ENCODE results near the gene CDH4. TPM values are rescaled to one million over a fixed set of nuclear protein-coding genes. Genes with fewer than 3 reads are reported as not detected.

The CDH4 gene
- total RNA-seq, 4 donors from 2014 or later: under 0.01 to 0.56 (median 0.19) TPM; not detected in 1

DNA sequence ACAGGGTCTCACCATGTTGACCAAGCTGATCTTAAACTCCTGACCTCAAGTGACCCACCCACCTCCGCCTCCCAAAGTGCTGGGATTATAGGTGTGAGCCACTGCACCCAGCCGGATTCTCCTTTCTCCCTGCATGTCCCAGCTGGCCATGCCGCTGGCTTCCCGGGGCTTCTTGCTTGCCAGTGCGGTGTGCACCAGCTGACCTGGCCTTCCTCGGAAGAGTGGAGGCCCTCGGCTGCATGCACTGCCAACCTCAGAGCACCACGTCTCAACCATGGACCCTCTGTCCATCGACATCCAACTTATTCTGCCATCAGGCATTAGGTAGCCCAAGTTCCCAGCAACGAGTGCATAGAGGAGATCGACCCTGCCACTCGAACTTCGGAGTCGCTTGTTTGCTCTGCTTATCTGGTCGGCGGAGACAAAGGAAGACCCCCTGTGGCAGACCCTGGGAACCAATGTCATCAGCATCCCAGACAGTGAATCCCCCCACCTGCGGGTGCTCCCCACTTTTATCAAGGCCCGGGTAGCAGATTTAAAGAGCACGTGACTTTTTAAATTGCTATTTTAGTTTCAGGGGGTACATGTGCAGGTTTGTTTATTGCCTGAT is 307.8 kb downstream of the CDH4 start:
- no peak for ATAC-seq (ENCODE audit: low FRiP score)
- no peak for TF ChIP-seq CTCF (IDR thresholded peaks at IDR 0.05)

DNA sequence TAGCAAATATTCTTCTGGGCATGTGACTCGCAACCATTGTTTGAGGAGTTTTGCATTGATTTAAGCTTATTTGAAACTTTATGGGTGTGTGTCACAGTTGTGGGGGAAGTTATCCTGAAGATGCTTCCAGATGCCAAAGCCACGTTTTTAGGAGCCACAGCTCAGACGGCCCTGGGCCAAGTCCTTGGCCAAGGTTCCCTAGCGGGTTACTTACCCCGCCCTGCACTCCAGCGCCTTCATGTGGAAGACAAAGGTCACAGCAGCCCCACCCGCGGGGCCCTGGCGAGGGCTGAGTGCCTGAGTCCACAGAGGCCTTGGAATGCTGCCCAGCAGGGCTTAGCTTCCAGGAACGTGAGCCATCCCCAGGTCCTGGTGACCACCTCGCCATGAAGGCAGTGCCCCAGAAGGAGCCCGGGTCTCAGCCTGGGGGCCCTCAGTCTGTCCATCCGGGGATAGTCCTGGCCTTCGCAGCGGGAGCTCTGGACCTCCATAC is 308.3 kb downstream of the CDH4 start:
- DNase-seq (ENCODE audit: low spot score) (no peak), ATAC-seq (ENCODE audit: low FRiP score) (no peak)
- no peak for TF ChIP-seq CTCF (IDR thresholded peaks at IDR 0.05)

More for the DNA sequence above, 307.8 kb downstream of the CDH4 start:
- DNase-seq (ENCODE audit: low spot score): no peak

DNA sequence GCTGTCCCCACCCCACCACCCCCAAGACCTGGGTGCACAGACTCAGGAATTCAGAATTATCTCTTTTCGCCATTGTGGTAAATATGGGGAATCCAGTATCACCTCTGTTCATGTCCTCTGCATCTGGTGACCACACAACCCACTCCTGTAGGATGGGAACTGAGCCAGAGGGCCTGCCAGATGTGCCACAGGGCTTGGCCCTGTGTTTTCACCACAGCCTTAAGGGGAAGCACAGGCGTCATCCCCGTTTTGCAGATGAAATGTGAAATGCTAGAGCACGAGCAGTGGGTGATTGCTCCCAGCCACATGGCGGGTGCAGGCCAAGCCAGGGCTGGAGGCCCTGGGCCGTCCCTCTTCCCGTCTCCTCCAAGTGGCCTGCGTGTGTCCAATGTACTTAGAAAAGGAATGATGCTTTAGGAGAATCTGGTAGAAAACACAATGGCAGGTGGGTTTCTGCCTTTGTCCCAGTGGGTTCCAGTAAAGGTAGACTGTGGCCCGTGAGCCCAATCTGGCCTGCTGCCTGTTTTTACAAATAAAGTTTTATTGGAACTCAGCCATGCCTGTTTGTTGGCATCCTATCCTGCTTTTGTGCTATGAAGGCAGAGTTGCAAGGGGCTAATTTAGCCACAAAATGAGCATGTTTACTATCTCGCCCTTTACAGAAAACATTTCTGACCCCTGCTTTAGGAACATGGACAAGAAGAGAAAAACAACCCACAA is 309.2 kb downstream of the CDH4 start:
- no peak for ATAC-seq (ENCODE audit: low FRiP score)
- no peak for TF ChIP-seq CTCF (IDR thresholded peaks at IDR 0.05)
- no peak for DNase-seq (ENCODE audit: low spot score)

GRCh38 chr20:61562491-61562890 is 310.4 kb downstream of the CDH4 start:
- no peak for TF ChIP-seq CTCF (IDR thresholded peaks at IDR 0.05)
- DNase-seq (ENCODE audit: low spot score) (no peak), ATAC-seq (ENCODE audit: low FRiP score) (no peak)

GRCh38 chr20:61562897-61563504 is 310.9 kb downstream of the CDH4 start:
- TF ChIP-seq CTCF (IDR thresholded peaks at IDR 0.05): no peak
- ATAC-seq (ENCODE audit: low FRiP score): no peak

GRCh38 chr20:61564628-61565027 is 312.6 kb downstream of the CDH4 start:
- DNase-seq (ENCODE audit: low spot score): no peak
- no peak for TF ChIP-seq CTCF (IDR thresholded peaks at IDR 0.05)
- no peak for ATAC-seq (ENCODE audit: low FRiP score)

More at GRCh38 chr20:61562897-61563504, 310.9 kb downstream of the CDH4 start:
- DNase-seq (ENCODE audit: low spot score): no peak
